HEK293 (cell line): ENCODE measurements around the gene MYO18B.

Experiments
- CTCF ChIA-PET: fragments of 350-600 bp; formaldehyde crosslinking; extraction: SDS; loops from one replicate; lab custom pipeline; 2021; ENCODE audit warnings: antibody characterized with exemption; lab: Yijun Ruan, JAX
- POLR2A ChIA-PET: fragments of 300-600 bp; formaldehyde crosslinking; extraction: SDS; loops from one replicate; lab custom pipeline; 2020; ENCODE audit warnings: antibody characterized with exemption, inconsistent platforms; lab: Yijun Ruan, JAX
- H3K27ac ChIP-seq: fragments of 200-500 bp; sonication (Bioruptor generic); 2 replicates; pipeline ENCODE4 v1.5.1; 2014; ENCODE audit warnings: low read depth, low read length, control low read depth, inconsistent platforms; ENCODE audit errors: extremely low read depth
- H3K36me3 ChIP-seq, 2 experiments: fragments of 200-500 bp in 1 of 2; sonication (Bioruptor generic) in 1 of 2; 1 replicate in 1 of 2; 2 replicates in 1 of 2; pipeline ENCODE4 v1.5.1; 2014 to 2017; ENCODE audit warnings: inconsistent platforms in 2 of 2, low read length in 2 of 2; ENCODE audit not compliant: control insufficient read depth in 2 of 2, insufficient read depth in 1 of 2
- H3K4me1 ChIP-seq: fragments of 200-500 bp; sonication (Bioruptor generic); 2 replicates; pipeline ENCODE4 v1.5.1; 2014; ENCODE audit warnings: mild to moderate bottlenecking, low read length, inconsistent platforms; ENCODE audit not compliant: control insufficient read depth, insufficient read depth
- H3K4me3 ChIP-seq: 2 replicates; pipeline ENCODE4 v1.5.1; 2011; ENCODE audit warnings: low read depth, mild to moderate bottlenecking, control low read depth, low read length, moderate library complexity
- H3K9me3 ChIP-seq: fragments of 200-500 bp; sonication (Bioruptor generic); 2 replicates; pipeline ENCODE4 v1.5.1; 2014; ENCODE audit warnings: low read depth, low read length, inconsistent platforms; ENCODE audit not compliant: control insufficient read depth, insufficient read depth
- GLI2 ChIP-seq: fragments of 450-650 bp; formaldehyde crosslinking; IDR thresholded peaks from 2 replicates; pipeline ENCODE4; 2017; ENCODE audit warnings: missing biosample characterization, missing genetic modification characterization, low read depth, borderline replicate concordance
- KLF7 ChIP-seq: fragments of 450-650 bp; formaldehyde crosslinking; IDR thresholded peaks from 2 replicates; pipeline ENCODE4 v1.5.1; 2016; ENCODE audit warnings: missing biosample characterization, missing genetic modification characterization, borderline replicate concordance
- MYNN ChIP-seq: fragments of 450-650 bp; formaldehyde crosslinking; IDR thresholded peaks from 2 replicates; pipeline ENCODE4 v1.5.1; 2016; ENCODE audit warnings: missing biosample characterization, missing genetic modification characterization, borderline replicate concordance
- TCF7L2 ChIP-seq: IDR thresholded peaks from 2 replicates; pipeline ENCODE4 v1.6.1; 2011; ENCODE audit warnings: low read depth, mild to moderate bottlenecking, inconsistent platforms, low read length, moderate library complexity, borderline replicate concordance
- ZBTB10 ChIP-seq: fragments of 450-650 bp; formaldehyde crosslinking; IDR thresholded peaks from 2 replicates; pipeline ENCODE4 v1.5.1; 2016; ENCODE audit warnings: missing biosample characterization, missing genetic modification characterization
- ZBTB21 ChIP-seq: fragments of 450-650 bp; formaldehyde crosslinking; IDR thresholded peaks from 2 replicates; pipeline ENCODE4 v1.5.1; 2017; ENCODE audit warnings: missing biosample characterization, missing genetic modification characterization
- ZBTB44 ChIP-seq: fragments of 450-650 bp; IDR thresholded peaks from 2 replicates; pipeline ENCODE4 v1.5.1; 2018; ENCODE audit warnings: missing biosample characterization, mild to moderate bottlenecking, missing genetic modification characterization
- ZNF133 ChIP-seq: fragments of 450-650 bp; formaldehyde crosslinking; IDR thresholded peaks from 2 replicates; pipeline ENCODE4 v1.5.1; 2016; ENCODE audit warnings: missing biosample characterization, missing genetic modification characterization
- ZNF146 ChIP-seq: fragments of 450-650 bp; formaldehyde crosslinking; IDR thresholded peaks from 2 replicates; pipeline ENCODE4 v1.5.1; 2016; ENCODE audit warnings: missing biosample characterization, missing genetic modification characterization
- ZNF175 ChIP-seq: fragments of 450-650 bp; formaldehyde crosslinking; IDR thresholded peaks from 2 replicates; pipeline ENCODE4 v1.5.1; 2016; ENCODE audit warnings: missing biosample characterization, missing genetic modification characterization
- ZNF221 ChIP-seq: fragments of 450-650 bp; formaldehyde crosslinking; IDR thresholded peaks from 2 replicates; pipeline ENCODE4 v1.5.1; 2017; ENCODE audit warnings: missing biosample characterization, missing genetic modification characterization, borderline replicate concordance
- ZNF423 ChIP-seq: fragments of 450-650 bp; formaldehyde crosslinking; IDR thresholded peaks from 2 replicates; pipeline ENCODE4 v1.5.1; 2016; ENCODE audit warnings: missing biosample characterization, missing genetic modification characterization
- ZNF530 ChIP-seq: fragments of 450-650 bp; formaldehyde crosslinking; IDR thresholded peaks from 2 replicates; pipeline ENCODE4 v1.5.1; 2016; ENCODE audit warnings: low read depth, missing biosample characterization, missing genetic modification characterization
- ZNF596 ChIP-seq: fragments of 450-650 bp; IDR thresholded peaks from 2 replicates; pipeline ENCODE4 v1.5.0; 2018; ENCODE audit warnings: missing biosample characterization, mild to moderate bottlenecking, missing genetic modification characterization, moderate library complexity
- ZNF654 ChIP-seq: fragments of 450-650 bp; formaldehyde crosslinking; IDR thresholded peaks from 2 replicates; pipeline ENCODE4 v1.5.1; 2016; ENCODE audit warnings: low read depth, missing biosample characterization, missing genetic modification characterization
- ZNF670 ChIP-seq: fragments of 450-650 bp; formaldehyde crosslinking; IDR thresholded peaks from 2 replicates; pipeline ENCODE4 v1.5.1; 2016; ENCODE audit warnings: missing biosample characterization, missing genetic modification characterization, low read depth
- ZNF707 ChIP-seq: fragments of 450-650 bp; formaldehyde crosslinking; IDR thresholded peaks from 2 replicates; pipeline ENCODE4 v1.5.1; 2016; ENCODE audit warnings: missing biosample characterization, missing genetic modification characterization
- ZNF747 ChIP-seq: fragments of 450-650 bp; formaldehyde crosslinking; IDR thresholded peaks from 2 replicates; pipeline ENCODE4 v1.5.1; 2016; ENCODE audit warnings: missing biosample characterization, missing genetic modification characterization
- ZNF768 ChIP-seq: fragments of 450-650 bp; formaldehyde crosslinking; IDR thresholded peaks from 2 replicates; pipeline ENCODE4 v1.5.1; 2018; ENCODE audit warnings: missing biosample characterization, mild to moderate bottlenecking, missing genetic modification characterization
- ZNF785 ChIP-seq: fragments of 450-650 bp; formaldehyde crosslinking; IDR thresholded peaks from 2 replicates; pipeline ENCODE4 v1.5.1; 2016; ENCODE audit warnings: missing biosample characterization, missing genetic modification characterization
- ZSCAN23 ChIP-seq: fragments of 450-650 bp; formaldehyde crosslinking; IDR thresholded peaks from 2 replicates; pipeline ENCODE4 v1.5.1; 2016; ENCODE audit warnings: missing biosample characterization, missing genetic modification characterization
- TF ChIP-seq, protein P1 (sequence below): fragments of 450-650 bp; formaldehyde crosslinking; IDR thresholded peaks from 2 replicates; pipeline ENCODE4 v1.5.1; 2017; ENCODE audit warnings: missing biosample characterization, missing genetic modification characterization
- TF ChIP-seq, protein P2 (sequence below): fragments of 450-650 bp; formaldehyde crosslinking; IDR thresholded peaks from 2 replicates; pipeline ENCODE4 v1.5.1; 2016; ENCODE audit warnings: missing biosample characterization, missing genetic modification characterization

The MYO18B gene

GRCh38 chr22:25791556-25791955 is 49.6 kb downstream of the MYO18B start:
- ChIA-PET CTCF (interaction anchor here (0.7 kb wide), 1 partner anchor 149 kb away, joined by 3 read pairs; no protein-coding TSS in a partner anchor), POLR2A (interaction anchor here (0.6 kb wide), 1 partner anchor 759 kb away, joined by 3 read pairs; no protein-coding TSS in a partner anchor)
- Histone ChIP-seq H3K9me3 (no peaks in the 10 kb centered on the region), H3K4me3 (no peak overlapping the region), H3K4me1 (no peaks in the 10 kb centered on the region), H3K36me3 (no peaks in the 10 kb centered on the region), H3K27ac (no peak overlapping the region)
- TF ChIP-seq ZNF423 (no peak), KLF7 (no peak), MYNN (tag by site-specific recombination) (no peak), ZBTB44 (tag by site-specific recombination) (no peak), ZSCAN23 (tag by site-specific recombination) (no peak), ZNF768 (tag by site-specific recombination) (0 out of 2 replicates have a peak, but pooled peaks have one; percentile 43), ZNF175 (no peak)
- TF ChIP-seq, protein P1, sequence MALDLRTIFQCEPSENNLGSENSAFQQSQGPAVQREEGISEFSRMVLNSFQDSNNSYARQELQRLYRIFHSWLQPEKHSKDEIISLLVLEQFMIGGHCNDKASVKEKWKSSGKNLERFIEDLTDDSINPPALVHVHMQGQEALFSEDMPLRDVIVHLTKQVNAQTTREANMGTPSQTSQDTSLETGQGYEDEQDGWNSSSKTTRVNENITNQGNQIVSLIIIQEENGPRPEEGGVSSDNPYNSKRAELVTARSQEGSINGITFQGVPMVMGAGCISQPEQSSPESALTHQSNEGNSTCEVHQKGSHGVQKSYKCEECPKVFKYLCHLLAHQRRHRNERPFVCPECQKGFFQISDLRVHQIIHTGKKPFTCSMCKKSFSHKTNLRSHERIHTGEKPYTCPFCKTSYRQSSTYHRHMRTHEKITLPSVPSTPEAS (tag by site-specific recombination) = no peak

GRCh38 chr22:25795478-25795877 is 53.5 kb downstream of the MYO18B start:
- no peaks in the 10 kb centered on the region for H3K9me3 ChIP-seq
- no peaks in the 10 kb centered on the region for H3K4me1 ChIP-seq
- H3K4me3 ChIP-seq = no peak overlapping the region
- H3K27ac ChIP-seq = no peak overlapping the region
- TF ChIP-seq ZNF221 (tag by site-specific recombination) = no peak
- TF ChIP-seq GLI2 (tag by site-specific recombination) = no peak
- no peak for TF ChIP-seq ZBTB21 (tag by site-specific recombination)
- TF ChIP-seq, protein P1 (tag by site-specific recombination) = no peak
- no peak for TF ChIP-seq KLF7
- no peak for TF ChIP-seq ZNF146 (tag by site-specific recombination)
- ChIA-PET POLR2A (no interaction called here), CTCF (interaction anchor here (0.6 kb wide), 1 partner anchor 1436 kb away, joined by 3 read pairs; no protein-coding TSS in a partner anchor)
- H3K36me3 ChIP-seq = no peaks in the 10 kb centered on the region

DNA sequence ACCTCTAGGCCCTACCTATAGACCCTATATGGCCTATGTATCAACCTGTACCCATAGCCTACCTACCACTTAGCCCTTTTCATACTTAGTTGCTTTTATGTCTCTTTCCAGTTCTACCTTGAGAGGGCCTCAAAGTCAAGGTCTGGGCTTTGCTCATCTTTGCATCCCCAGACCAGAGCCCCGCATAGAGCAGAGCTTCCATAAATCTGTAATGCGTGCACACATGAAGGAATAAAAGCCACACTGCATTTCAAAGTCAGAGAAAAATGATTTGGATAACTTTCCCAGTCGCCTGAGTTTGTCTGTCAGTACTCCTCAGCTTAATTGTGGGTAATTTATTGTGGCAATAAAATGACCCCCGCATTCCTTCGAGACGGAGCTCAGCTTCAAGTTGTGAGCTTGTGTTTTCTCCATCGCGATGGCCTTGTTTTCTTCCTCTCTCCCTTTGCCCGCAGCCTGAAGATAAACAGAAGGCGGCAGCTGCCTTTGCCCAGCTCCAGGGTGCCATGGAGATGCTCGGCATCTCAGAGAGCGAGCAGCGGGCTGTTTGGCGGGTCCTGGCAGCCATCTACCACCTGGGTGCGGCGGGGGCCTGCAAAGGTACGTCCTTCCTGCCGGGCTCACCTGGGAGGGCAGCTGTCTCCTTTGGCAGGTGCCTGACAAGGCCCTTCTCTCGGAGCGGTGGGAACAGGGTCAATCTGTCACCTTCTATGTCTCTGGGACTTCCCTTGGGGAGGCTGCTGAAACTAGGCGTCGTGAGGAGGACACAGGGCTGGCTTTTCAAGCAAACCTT is 55.7 kb downstream of the MYO18B start:
- ChIA-PET POLR2A (interaction anchor here (0.6 kb wide), 1 partner anchor 350 kb away, joined by 3 read pairs; no protein-coding TSS in a partner anchor), CTCF (interaction anchor here (0.9 kb wide), 1 partner anchor 10 kb away, joined by 5 read pairs; no protein-coding TSS in a partner anchor)
- no peaks in the 10 kb centered on the region for H3K36me3 ChIP-seq
- no peaks in the 10 kb centered on the region for H3K9me3 ChIP-seq
- H3K27ac ChIP-seq = no peak overlapping the region
- no peak overlapping the region for H3K4me3 ChIP-seq
- H3K4me1 ChIP-seq = no peaks in the 10 kb centered on the region
- TF ChIP-seq ZNF670 (no peak), ZNF747 (no peak), TCF7L2 (no peak), ZNF530 (tag by site-specific recombination) (no peak), ZBTB10 (tag by site-specific recombination) (no peak), ZNF785 (tag by site-specific recombination) (no peak), ZNF133 (tag by site-specific recombination) (no peak), ZNF707 (tag by site-specific recombination) (no peak), ZNF596 (tag by site-specific recombination) (no peak), ZNF654 (tag by site-specific recombination) (no peak)
- TF ChIP-seq, protein P2, sequence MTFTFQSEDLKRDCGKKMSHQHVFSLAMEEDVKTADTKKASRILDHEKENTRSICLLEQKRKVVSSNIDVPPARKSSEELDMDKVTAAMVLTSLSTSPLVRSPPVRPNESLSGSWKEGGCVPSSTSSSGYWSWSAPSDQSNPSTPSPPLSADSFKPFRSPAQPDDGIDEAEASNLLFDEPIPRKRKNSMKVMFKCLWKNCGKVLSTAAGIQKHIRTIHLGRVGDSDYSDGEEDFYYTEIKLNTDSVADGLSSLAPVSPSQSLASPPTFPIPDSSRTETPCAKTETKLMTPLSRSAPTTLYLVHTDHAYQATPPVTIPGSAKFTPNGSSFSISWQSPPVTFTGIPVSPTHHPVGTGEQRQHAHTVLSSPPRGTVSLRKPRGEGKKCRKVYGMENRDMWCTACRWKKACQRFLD (tag by site-specific recombination) = no peak
